IMR-90 (cell line): ENCODE data around the gene ATP6V0C. TPM values are rescaled to one million over a fixed set of nuclear protein-coding genes. Genes with fewer than 3 reads are reported as not detected.

Source experiments
- ATAC-seq: fragments of 200-7000 bp; cut with Tn5 transposase; 2 replicates; pipeline ENCODE4 v1.9.1; 2020; ENCODE audit warnings: low read depth, mild to moderate bottlenecking, moderate library complexity
- BruUV-seq: library from RNA; stranded (reverse); fragments of 400-500 nt; replicated peaks from 2 replicates; lab custom pipeline; 2021; lab: Mats Ljungman, UMichigan
- CTCF ChIA-PET: fragments of 300-600 bp; formaldehyde crosslinking; extraction: SDS; loops from one replicate; lab custom pipeline; 2021; ENCODE audit warnings: antibody characterized with exemption; lab: Yijun Ruan, JAX
- POLR2A ChIA-PET: fragments of 300-600 bp; sonication (Branson Sonifier 250); formaldehyde crosslinking; loops from one replicate; lab custom pipeline; 2022; ENCODE audit warnings: antibody characterized with exemption; ENCODE audit not compliant: unreplicated experiment; lab: Charles Lee
- DNase-seq: peaks from one replicate; pipeline ENCODE4 v3.0.0; 2013
- H2AFZ ChIP-seq: replicated peaks from 2 replicates; pipeline ENCODE3; 2013; ENCODE audit warnings: low read length, mild to moderate bottlenecking; ENCODE audit not compliant: poor library complexity
- H2AK5ac ChIP-seq: 2 replicates; pipeline ENCODE4 v1.6.1; 2013; ENCODE audit warnings: low read depth, low read length, inconsistent platforms
- H2AK9ac ChIP-seq: replicated peaks from 2 replicates; pipeline ENCODE3; 2013; ENCODE audit warnings: mild to moderate bottlenecking, low read depth, low read length, moderate library complexity; ENCODE audit not compliant: poor library complexity
- H2BK120ac ChIP-seq: 2 replicates; pipeline ENCODE4 v1.6.1; 2013; ENCODE audit warnings: low read depth, low read length, inconsistent platforms
- H2BK15ac ChIP-seq: 3 replicates; pipeline ENCODE4 v1.6.1; 2013; ENCODE audit warnings: low read depth, low read length, inconsistent platforms
- H2BK20ac ChIP-seq: 2 replicates; pipeline ENCODE4 v1.6.1; 2013; ENCODE audit warnings: low read depth, mild to moderate bottlenecking, inconsistent platforms, low read length, moderate library complexity
- H2BK5ac ChIP-seq: 2 replicates; pipeline ENCODE4 v1.6.1; 2013; ENCODE audit warnings: mild to moderate bottlenecking, low read depth, low read length, inconsistent platforms; ENCODE audit not compliant: poor library complexity, severe bottlenecking
- H3K14ac ChIP-seq: replicated peaks from 2 replicates; pipeline ENCODE4 v1.6.1; 2013; ENCODE audit warnings: low read depth, low read length, inconsistent platforms
- H3K18ac ChIP-seq: 2 replicates; pipeline ENCODE4 v1.6.1; 2013; ENCODE audit warnings: low read depth, low read length, control low read depth
- H3K23ac ChIP-seq: 2 replicates; pipeline ENCODE4 v1.6.1; 2013; ENCODE audit warnings: low read depth, low read length, inconsistent platforms
- H3K27ac ChIP-seq: 2 replicates; pipeline ENCODE4 v1.5.1; 2013; ENCODE audit warnings: mild to moderate bottlenecking, control low read depth, low read length; ENCODE audit not compliant: insufficient read depth
- H3K27me3 ChIP-seq: 2 replicates; pipeline ENCODE4 v1.6.1; 2013; ENCODE audit warnings: low read length; ENCODE audit not compliant: control insufficient read depth, insufficient read depth
- H3K36me3 ChIP-seq: 2 replicates; pipeline ENCODE4 v1.6.1; 2013; ENCODE audit warnings: low read length, mixed read lengths; ENCODE audit not compliant: control insufficient read depth, insufficient read depth
- H3K4ac ChIP-seq: 2 replicates; pipeline ENCODE4 v1.6.1; 2013; ENCODE audit warnings: low read depth, low read length, inconsistent platforms
- H3K4me1 ChIP-seq: 2 replicates; pipeline ENCODE4 v1.6.1; 2013; ENCODE audit warnings: low read length, mixed read lengths; ENCODE audit not compliant: control insufficient read depth, insufficient read depth
- H3K4me2 ChIP-seq: 2 replicates; pipeline ENCODE4 v1.6.1; 2013; ENCODE audit warnings: low read depth, mild to moderate bottlenecking, control low read depth, low read length, moderate library complexity
- H3K4me3 ChIP-seq: 2 replicates; pipeline ENCODE4 v1.5.1; 2013; ENCODE audit warnings: low read depth, mild to moderate bottlenecking, control low read depth, low read length, moderate library complexity; ENCODE audit not compliant: insufficient read depth
- H3K56ac ChIP-seq: 2 replicates; pipeline ENCODE4 v1.6.1; 2013; ENCODE audit warnings: low read length, inconsistent platforms; ENCODE audit not compliant: insufficient read depth; ENCODE audit errors: extremely low read depth
- H3K79me1 ChIP-seq, 2 experiments: 2 replicates each; pipeline ENCODE4 v1.6.1; 2013; ENCODE audit warnings: low read length in 2 of 2, inconsistent platforms in 1 of 2, low read depth in 1 of 2
- H3K9ac ChIP-seq: 2 replicates; pipeline ENCODE4 v1.6.1; 2013; ENCODE audit warnings: low read depth, low read length, control low read depth
- H3K9me1 ChIP-seq: 2 replicates; pipeline ENCODE4 v1.6.1; 2013; ENCODE audit warnings: low read length, inconsistent platforms; ENCODE audit not compliant: insufficient read depth
- H3K9me3 ChIP-seq: 2 replicates; pipeline ENCODE4 v1.6.1; 2013; ENCODE audit warnings: low read length; ENCODE audit not compliant: control insufficient read depth, insufficient read depth
- H4K20me1 ChIP-seq: 2 replicates; pipeline ENCODE4 v1.6.1; 2013; ENCODE audit warnings: low read length, inconsistent platforms; ENCODE audit not compliant: insufficient read depth
- H4K5ac ChIP-seq: 2 replicates; pipeline ENCODE4 v1.6.1; 2013; ENCODE audit warnings: mild to moderate bottlenecking, low read depth, low read length, control low read depth
- H4K8ac ChIP-seq, 2 experiments: 2 replicates each; pipeline ENCODE4 v1.6.1; 2013; ENCODE audit warnings: low read depth in 2 of 2, low read length in 2 of 2, control low read depth in 1 of 2, inconsistent platforms in 1 of 2
- H4K91ac ChIP-seq: 2 replicates; pipeline ENCODE4 v1.6.1; 2013; ENCODE audit warnings: low read depth, low read length, inconsistent platforms; ENCODE audit not compliant: insufficient read depth
- BHLHE40 ChIP-seq: fragments of 150-350 bp; IDR thresholded peaks from 2 replicates; pipeline ENCODE4 v1.6.1; 2016; ENCODE audit warnings: mild to moderate bottlenecking, low read depth, low read length
- CEBPB ChIP-seq: IDR thresholded peaks from 2 replicates; pipeline ENCODE4 v1.6.1; 2012; ENCODE audit warnings: low read depth, low read length, improper control_type of control experiment
- CHD1 ChIP-seq: IDR thresholded peaks from 2 replicates; pipeline ENCODE4 v1.6.1; 2012; ENCODE audit warnings: low read depth, low read length, improper control_type of control experiment
- CTCF ChIP-seq: conservative IDR thresholded peaks from 2 replicates; pipeline ENCODE4 v1.5.1; 2012; ENCODE audit warnings: mild to moderate bottlenecking, low read depth, low read length, improper control_type of control experiment
- ELK1 ChIP-seq: fragments of 150-350 bp; IDR thresholded peaks from 2 replicates; pipeline ENCODE4 v1.6.1; 2016; ENCODE audit warnings: low read depth, mild to moderate bottlenecking, low read length, moderate library complexity, borderline replicate concordance
- FOS ChIP-seq: fragments of 150-350 bp; IDR thresholded peaks from 2 replicates; pipeline ENCODE4 v1.6.1; 2016; ENCODE audit warnings: low read depth, low read length
- MAFK ChIP-seq: IDR thresholded peaks from 2 replicates; pipeline ENCODE4 v1.6.1; 2012; ENCODE audit warnings: low read depth, low read length, improper control_type of control experiment
- MAZ ChIP-seq: IDR thresholded peaks from 2 replicates; pipeline ENCODE4 v1.6.1; 2012; ENCODE audit warnings: low read depth, mild to moderate bottlenecking, low read length, improper control_type of control experiment, moderate library complexity, borderline replicate concordance
- NFE2L2 ChIP-seq: fragments of 150-350 bp; IDR thresholded peaks from 2 replicates; pipeline ENCODE4 v1.6.1; 2016; ENCODE audit warnings: low read depth, mild to moderate bottlenecking, low read length
- POLR2A ChIP-seq: IDR thresholded peaks from 2 replicates; pipeline ENCODE4 v1.6.1; 2012; ENCODE audit warnings: mild to moderate bottlenecking, low read depth, low read length
- RAD21 ChIP-seq: IDR thresholded peaks from 2 replicates; pipeline ENCODE4 v1.6.1; 2012; ENCODE audit warnings: low read length, improper control_type of control experiment
- RCOR1 ChIP-seq: IDR thresholded peaks from 2 replicates; pipeline ENCODE4 v1.6.1; 2012; ENCODE audit warnings: mild to moderate bottlenecking, low read length, improper control_type of control experiment; ENCODE audit not compliant: insufficient replicate concordance
- RFX5 ChIP-seq: IDR thresholded peaks from 2 replicates; pipeline ENCODE4 v1.8.0; 2012; ENCODE audit warnings: low read depth, mild to moderate bottlenecking, low read length, moderate library complexity
- SMC3 ChIP-seq: fragments of 150-350 bp; IDR thresholded peaks from 2 replicates; pipeline ENCODE4 v1.6.1; 2016; ENCODE audit warnings: low read depth, mild to moderate bottlenecking, antibody characterized with exemption, low read length, moderate library complexity
- USF2 ChIP-seq: fragments of 150-350 bp; IDR thresholded peaks from 2 replicates; pipeline ENCODE4 v1.6.1; 2017; ENCODE audit warnings: mild to moderate bottlenecking, antibody characterized with exemption, low read length, low read depth
- WGBS, 2 experiments: methylation state at CpG; one replicate each; pipeline versions ENCODE4 v1.1.5 to v1.1.7; 2013; ENCODE audit warnings: missing lambda C conversion rate in 2 of 2; ENCODE audit not compliant: insufficient read length in 1 of 2; ENCODE audit errors: extremely low coverage in 2 of 2; 5-methylcytosine and 5-hydroxymethylcytosine counted together
- dilution Hi-C: fragments of 300-500 bp; cut with HindIII; formaldehyde crosslinking; loops from one replicate; pipeline ENCODE4 v1.14.3; 2018; ENCODE audit warnings: low sequenced_read_pairs; ENCODE audit not compliant: unreplicated experiment
- in situ Hi-C: fragments of 300-500 bp; cut with MboI; formaldehyde crosslinking; loops from 3 replicates; pipeline ENCODE4 v1.14.3; 2019; ENCODE audit warnings: low sequenced_read_pairs, inconsistent platforms, mixed read lengths
- intact Hi-C: fragments of 100-400 bp; cut with micrococcal nuclease; formaldehyde crosslinking; loops from 2 replicates; pipeline ENCODE4 v1.10.0; 2022
- polyA plus RNA-seq, 3 experiments: library from polyadenylated mRNA; depleted of rRNA; stranded (reverse); fragments of >200 nt; gene quantifications; 2 replicates each; pipeline ENCODE4 v1.2.3, GENCODE V29; 2012; ENCODE audit warnings: low replicate concordance in 1 of 3
- total RNA-seq: library from RNA; depleted of rRNA; stranded (reverse); fragments of >200 nt; gene quantifications from 2 replicates; pipeline ENCODE4 v1.2.3, GENCODE V29; 2012

The ATP6V0C gene
- total and polyA plus RNA-seq, 2 of the 4 experiments (the other 2 are of a cell fraction) = 8.4 to 107 TPM

- BruUV-seq = no TSS peak
- no peak overlapping the region for H2AK5ac ChIP-seq
- H3K18ac ChIP-seq = no peak overlapping the region
- H2AK9ac ChIP-seq = no peak overlapping the region
- DNase-seq (no peak), ATAC-seq (no peak)
- no peak overlapping the region for H3K4ac ChIP-seq
- H3K4me2 ChIP-seq = no peak overlapping the region
- H2BK120ac ChIP-seq = no peak overlapping the region
- H3K27ac ChIP-seq = no peak overlapping the region
- H3K14ac ChIP-seq = no peak overlapping the region
- H2BK15ac ChIP-seq = no peak overlapping the region
- no peak overlapping the region for H3K23ac ChIP-seq
- TF ChIP-seq NFE2L2 = no peak
- TF ChIP-seq POLR2A = no peak
- TF ChIP-seq ELK1 = no peak
- TF ChIP-seq MAFK = no peak
- TF ChIP-seq USF2 = no peak
- TF ChIP-seq FOS = no peak
- TF ChIP-seq RCOR1 = no peak
- no peak for TF ChIP-seq CHD1
- no peak for TF ChIP-seq CEBPB
- no peak for TF ChIP-seq RFX5
- no peak for TF ChIP-seq MAZ
- no peak for TF ChIP-seq RAD21
- no peak for TF ChIP-seq SMC3
- no peak for TF ChIP-seq BHLHE40
- no peak for TF ChIP-seq CTCF
- peaks cover 12% of the 10 kb centered on the region for H4K20me1 ChIP-seq
- no peak overlapping the region for H2BK20ac ChIP-seq
- no peaks in the 10 kb centered on the region for H3K27me3 ChIP-seq
- H3K79me1 ChIP-seq = peaks cover 3 to 28% of the 10 kb centered on the region in 2 experiments
- dilution Hi-C loops = no loop called here
- in situ Hi-C loops = no loop called here
- H4K5ac ChIP-seq = no peak overlapping the region
- no peak overlapping the region for H4K8ac ChIP-seq
- no peaks in the 10 kb centered on the region; the same call in 1 of the 2 replicates for H3K4me1 ChIP-seq
- CTCF ChIA-PET = no interaction called here
- no peak overlapping the region for H3K4me3 ChIP-seq
- no peak overlapping the region for H3K56ac ChIP-seq
- no peak overlapping the region for H2BK5ac ChIP-seq
- 80% methylated on average over 1 of the region's 6 CpGs; no CpG with 5 or more reads in 1 of the 2 experiments for WGBS, 2 experiments
- no peaks in the 10 kb centered on the region for H3K9me3 ChIP-seq
- no peaks in the 10 kb centered on the region for H3K9me1 ChIP-seq
- POLR2A ChIA-PET = interaction anchor here (0.7 kb wide), 1 partner anchor 13 kb away, joined by 4 read pairs; no protein-coding TSS in a partner anchor
- peaks cover 20% of the 10 kb centered on the region; the same call in 1 of the 2 replicates for H3K36me3 ChIP-seq
- no peak overlapping the region for H3K9ac ChIP-seq
- H4K91ac ChIP-seq = no peak overlapping the region
- no peak overlapping the region for H2AFZ ChIP-seq
- intact Hi-C loops = no loop called here
Observed at GRCh38 chr16:2493605-2494004, 20.1 kb upstream of the ATP6V0C start.
